NCI-H748 (cell line): ENCODE measurements around the gene RPS6KA4.
A peak's percentile ranks its signal among the peaks of the same experiment; 100 is the strongest.

Experiments used
- DNase-seq: peaks from one replicate; lab custom pipeline; 2025; ENCODE audit not compliant: unreplicated experiment; lab: John Stamatoyannopoulos, UW

Gene RPS6KA4

DNA sequence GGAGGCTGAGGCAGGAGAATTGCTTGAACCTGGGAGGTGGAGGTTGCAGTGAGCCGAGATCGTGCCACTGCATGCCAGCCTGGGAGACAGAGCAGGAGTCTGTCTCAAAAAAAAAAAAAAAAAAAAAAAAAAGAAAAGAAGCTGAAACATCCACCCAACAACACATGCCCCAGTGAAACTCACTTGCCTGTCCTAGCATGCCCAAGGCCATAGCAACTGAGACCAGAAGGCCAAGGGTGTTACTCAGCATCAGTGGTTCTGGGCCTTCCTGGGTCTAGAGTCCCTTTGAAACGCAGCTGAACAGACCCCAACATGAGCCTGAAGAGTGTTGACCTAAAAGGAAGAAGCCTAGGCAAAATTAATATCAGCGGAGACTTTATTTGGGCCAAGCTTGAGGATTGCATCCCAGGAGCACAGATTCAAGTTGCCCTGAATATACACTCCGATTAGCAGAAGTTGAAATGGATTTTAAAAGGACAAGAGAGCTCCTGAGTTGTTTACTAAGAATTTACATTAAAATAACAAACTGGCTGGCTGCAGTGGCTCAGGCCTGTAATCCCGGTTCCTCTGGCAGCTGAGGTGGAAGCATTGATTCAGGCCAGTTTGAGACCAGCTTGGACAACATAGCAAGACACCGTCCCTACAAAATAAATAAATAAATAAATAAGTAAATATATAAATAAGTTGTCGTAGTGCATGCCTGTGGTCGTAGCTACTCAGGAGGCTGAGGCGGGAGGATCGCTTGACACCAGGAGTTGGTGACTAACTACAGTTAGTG, 34.1 kb upstream of the RPS6KA4 start:
- DNase-seq = no peak

DNA sequence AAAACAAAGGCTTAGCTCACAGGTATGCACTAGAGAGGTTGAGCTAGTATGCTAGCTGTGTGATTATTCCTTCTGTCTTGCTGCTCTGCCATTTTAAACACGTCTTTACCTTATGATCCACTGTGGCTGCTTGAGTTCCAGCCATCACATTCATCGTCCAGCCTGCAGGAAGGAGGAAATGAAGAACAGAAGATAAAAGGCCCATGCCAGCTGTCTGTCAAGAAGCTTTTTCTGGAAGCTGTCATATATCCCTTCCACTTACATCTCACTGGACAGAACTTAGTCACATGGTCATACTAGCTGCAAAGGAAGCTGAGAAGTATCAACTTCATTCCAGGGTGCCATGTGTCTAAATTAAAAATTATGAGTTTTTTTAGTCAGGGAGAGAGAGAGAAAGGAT, 31.6 kb upstream of the RPS6KA4 start:
- DNase-seq = no peak

DNA sequence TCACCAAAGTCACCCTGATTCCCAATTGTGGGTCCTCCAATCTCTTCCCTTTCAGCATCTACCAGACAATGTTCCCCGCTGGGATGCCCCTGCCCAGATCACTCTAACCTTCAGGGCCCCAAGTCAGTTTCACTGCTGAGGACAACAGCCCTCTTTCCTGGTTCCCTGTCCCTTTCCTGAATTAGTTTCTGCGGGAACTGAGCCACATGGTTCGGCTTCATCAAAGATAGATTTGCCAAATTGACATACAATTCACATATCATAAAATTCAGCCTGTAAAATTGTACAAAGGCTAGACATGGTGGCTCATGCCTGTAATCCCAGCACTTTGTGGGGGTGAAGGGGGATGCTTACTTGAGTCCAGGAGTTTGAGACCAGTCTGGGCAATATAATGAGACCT, 31.0 kb upstream of the RPS6KA4 start:
- DNase-seq = no peak

DNA sequence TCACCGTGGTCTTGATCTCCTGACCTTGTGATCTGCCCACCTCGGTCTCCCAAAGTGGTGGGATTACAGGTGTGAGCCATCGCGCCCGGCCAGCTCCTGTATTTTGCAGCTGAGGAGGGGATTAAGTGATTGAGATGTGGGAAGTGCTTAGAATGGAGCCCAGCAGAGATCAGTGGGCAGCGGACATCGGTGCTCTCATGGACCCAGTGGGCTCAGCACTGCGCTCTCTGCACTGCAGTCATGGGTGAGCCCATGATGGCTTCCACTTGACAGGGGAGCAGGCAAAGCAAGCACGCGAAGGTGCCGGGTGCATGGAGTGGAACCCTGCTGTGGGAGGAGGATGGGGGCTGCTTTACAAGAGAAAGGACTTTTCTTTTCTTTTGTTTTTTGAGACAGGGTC, 28.1 kb upstream of the RPS6KA4 start:
- no peak for DNase-seq

DNA sequence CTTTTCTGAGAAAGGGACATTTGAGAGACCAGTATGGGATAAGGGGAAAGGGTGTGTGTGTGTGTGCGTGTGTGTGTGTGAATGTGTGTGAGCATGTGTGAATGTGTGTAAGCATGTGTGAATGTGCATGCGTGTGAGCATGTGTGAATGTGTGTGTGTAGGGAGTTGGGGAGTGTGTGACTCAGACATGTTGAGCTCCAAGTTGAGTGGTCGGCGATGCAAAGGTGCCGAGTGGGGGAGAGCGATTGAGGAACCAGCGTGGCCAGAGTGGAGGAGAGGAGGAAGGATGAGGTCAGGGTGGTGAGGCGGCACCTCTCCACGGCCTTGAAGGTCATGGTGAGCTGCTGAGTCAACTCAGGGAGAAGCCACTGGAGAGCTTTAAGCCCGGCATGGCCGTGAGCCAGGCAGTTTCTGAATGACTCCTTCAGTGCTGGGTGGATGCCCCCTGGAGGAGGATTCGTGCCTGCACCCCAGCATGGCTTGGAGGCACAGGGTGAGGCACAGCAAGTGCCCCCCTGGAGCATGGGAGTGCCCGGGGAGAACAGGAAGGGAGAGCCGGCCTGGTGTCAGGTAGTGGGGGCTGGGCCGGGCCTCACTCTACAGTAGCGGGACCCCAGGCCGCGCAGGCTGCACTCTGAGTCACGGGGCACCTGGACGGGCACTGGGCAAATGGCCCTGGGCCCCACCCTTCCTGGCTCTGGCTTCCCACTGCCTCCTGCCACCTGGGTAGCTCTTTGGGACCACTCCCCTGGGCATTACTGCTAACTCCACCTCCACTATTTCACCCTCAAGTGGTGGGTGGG, 27.2 kb upstream of the RPS6KA4 start:
- DNase-seq = peak; percentile 11

DNA sequence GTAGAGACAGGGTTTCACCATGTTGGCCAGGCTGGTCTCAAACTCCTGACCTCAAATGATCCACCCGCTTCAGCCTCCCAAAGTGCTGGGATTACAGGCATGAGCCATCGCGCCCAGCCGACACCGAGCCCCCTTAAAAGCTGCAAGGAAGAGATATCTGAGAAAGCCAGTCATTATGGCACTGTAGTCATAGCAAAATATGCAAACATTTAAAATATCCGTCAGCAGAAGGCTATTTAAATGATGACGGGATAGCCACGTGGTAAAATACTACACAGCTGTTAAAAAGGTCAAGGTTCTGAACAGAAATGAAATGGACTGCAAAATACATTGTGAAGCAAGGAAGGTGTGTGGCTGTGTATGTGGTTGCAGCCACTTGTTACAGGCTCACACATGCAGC, 25.4 kb upstream of the RPS6KA4 start:
- no peak for DNase-seq

DNA sequence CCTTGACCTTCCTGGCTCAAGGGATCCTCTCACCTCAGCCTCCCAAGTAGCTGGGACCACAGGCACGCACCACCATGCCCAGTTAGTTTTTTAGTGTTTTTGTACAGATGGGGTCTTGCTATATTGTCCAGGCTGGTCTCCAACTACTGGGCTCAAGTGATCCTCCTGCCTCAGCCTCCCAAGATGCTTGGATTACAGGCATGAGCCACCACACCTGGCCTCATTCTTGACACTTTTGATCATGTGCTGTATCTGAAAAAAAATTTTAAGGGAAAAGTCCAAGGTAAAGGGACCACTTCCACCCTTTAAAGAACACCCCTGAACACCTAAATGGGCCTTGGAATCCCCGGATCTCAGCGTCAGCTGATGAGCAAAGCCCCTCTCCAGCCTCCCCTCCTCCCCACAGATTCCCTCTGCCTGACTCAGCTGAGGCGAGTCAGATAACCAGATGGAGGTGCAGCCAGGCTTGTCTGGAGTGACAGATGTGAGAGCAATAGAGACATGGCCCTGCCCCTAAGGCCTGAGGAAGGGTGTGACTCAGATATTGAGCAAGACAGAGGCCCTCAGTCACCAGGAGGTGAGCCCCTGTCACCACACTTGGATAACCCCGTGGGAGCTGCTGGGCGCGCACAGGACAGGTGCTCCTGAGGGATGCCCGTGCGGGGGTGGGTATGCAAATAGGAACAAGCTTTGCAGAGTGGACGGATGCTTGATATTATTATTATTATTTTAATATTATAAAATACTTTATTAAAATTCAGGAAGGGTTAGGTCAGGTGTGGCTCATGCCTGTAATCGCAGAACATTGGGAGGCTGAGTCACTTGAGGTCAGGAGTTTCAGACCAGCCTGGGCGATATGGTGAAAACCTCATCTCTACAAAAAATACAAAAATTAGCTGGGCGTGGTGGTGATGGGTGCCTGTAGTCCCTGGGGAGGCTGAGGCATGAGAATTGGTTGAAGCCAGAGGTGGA, 23.9 kb upstream of the RPS6KA4 start:
- DNase-seq = no peak

DNA sequence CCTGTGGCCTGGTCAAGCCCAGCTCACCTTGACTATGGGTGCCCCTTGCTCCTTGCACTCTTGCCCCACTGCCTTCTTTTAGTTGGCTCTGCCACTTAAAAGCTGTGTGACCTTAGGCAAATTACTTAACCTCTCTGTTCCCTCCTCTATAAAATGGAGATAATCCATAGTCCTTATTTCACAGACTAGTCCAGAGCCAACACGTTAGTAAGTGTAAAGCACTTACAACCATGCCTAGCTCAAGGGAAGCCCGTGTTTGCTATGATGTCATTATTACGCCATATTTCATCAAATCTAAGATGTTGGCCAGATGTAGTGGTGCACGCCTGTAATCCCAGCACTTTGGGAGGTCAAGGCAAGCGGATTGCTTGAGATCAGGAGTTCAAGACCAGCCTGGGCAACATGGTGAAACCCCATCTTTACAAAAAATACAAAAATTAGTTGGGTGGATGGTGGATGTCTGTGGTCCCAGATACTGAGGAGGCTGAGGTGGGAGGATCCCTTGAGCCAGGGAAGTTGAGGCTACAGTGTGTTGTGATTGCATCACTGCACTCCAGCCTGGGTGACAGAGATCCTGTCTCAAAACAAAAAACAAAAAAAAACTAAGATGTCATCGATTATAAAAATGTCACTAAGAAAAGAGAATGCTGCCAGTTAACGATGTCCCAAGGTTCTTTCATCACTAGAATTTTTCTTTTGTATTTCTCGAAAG, 21.3 kb upstream of the RPS6KA4 start:
- no peak for DNase-seq

DNA sequence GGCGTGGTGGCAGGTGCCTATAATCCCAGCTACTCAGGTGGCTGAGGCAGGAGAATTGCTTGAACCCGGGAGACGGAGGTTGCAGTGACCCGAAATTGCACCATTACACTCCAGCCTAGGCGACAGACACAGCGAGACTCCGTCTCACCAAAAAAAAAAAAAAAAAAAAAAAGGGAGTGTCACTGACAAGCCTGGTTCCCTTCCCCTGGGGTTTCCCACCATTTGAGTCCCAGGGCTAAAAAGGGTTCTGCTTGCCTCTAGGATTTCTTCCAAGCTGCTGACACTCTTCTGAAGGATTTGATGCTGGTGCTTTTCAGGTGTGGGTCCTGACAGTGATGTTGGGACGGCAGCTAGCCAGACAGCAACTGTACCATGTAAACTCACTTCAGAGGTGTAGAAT, 20.2 kb upstream of the RPS6KA4 start:
- no peak for DNase-seq

DNA sequence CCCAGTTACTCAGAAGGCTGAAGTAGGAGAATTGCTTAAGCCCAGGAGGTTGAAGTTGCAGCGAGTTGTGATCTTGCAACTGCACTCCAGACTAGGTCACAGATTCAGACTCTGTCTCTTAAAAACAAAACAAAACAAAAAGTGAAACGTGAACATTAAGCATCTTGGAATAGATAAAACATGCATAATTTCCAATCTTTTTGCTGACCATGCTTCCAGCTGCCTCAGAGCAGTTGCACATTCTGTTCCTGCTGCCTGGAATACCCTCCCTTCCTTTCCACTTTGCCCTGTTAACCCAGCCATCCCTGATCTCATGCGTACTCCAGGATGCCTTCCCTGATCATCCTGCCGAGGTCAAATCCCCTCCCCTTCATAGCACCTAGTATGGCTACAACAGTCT, 19.7 kb upstream of the RPS6KA4 start:
- no peak for DNase-seq

DNA sequence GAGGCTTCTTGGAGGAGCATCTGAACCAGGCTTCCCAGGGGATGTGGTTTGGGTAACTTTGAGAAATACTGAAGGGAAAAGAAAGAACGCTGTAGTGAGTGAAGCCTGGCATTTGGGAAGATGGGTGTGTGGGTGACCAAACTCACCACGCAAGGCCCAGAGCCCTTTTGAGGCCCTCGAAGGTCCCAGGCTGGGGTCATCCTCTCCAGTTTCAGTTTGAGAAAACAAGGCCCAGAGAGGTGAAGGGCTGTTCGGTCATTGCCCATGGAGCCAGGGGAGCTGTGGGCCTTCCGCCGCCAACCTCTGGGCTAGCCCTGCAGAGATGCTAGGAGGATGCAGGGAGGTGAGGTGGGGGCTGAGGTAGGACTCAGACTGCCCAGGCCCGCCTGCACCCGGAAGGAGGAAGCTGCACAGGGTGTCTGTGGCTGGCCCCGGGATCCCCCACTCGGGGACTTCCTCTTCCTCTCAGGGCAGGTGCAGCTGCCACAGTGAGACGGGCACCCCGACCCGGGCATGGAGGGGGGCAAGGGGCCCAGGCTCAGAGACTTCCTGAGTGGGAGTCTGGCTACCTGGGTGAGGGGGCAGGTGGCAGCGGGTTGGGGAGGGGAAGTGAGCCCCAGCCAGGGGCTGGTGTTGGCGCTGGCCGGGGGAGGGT, 19.1 kb upstream of the RPS6KA4 start, which contains the start of gene CCDC88B:
Gene CCDC88B (plus strand): TSS at position 451 of the 655 bp plus-strand sequence. CDS start 63 bp downstream, at position 514.
- no peak for DNase-seq

DNA sequence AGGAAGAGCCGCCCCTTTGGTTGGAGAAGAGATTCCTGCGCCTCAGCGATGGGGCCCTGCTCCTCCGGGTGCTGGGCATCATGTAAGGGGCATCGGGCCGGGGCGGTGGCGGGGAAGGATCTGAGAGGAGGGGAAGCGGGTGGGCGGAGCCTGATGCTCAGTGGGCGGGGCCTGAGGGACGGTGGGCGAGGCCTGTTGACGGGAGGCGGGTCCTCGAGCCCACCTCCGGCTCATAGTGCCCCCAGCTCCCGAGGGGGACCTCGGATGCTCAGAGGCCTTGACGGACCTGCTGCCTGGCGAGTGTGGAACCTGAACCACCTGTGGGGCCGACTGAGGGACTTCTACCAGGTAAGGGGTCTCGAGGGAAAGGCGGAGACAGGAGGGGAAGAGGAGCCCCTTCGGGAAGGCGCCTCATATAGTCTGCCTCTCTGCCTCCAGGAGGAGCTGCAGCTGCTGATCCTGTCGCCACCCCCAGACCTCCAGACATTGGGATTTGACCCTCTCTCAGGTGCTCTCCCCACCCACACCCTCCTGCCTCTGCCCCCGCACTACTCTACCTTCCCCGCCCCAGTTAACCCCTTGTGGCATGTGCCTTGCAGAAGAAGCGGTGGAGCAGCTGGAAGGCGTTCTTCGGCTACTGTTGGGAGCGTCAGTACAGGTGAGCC, 18.2 kb upstream of the RPS6KA4 start:
- no peak for DNase-seq

DNA sequence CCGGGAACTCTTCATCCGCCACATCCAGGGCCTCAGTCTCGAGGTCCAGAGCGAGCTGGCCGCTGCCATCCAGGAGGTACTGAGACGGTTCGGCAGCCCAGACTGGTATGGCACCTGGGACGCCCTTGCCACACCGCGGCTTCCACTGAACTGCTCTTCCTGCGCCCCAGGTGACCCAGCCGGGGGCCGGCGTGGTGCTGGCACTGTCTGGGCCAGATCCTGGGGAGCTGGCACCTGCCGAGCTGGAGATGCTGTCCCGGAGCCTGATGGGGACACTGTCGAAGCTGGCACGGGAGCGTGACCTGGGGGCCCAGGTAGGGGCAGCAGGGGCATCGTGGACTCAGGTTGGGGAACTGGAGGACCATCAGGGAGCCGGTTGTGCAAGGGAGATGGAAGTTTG, 17.5 kb upstream of the RPS6KA4 start:
- no peak for DNase-seq

DNA sequence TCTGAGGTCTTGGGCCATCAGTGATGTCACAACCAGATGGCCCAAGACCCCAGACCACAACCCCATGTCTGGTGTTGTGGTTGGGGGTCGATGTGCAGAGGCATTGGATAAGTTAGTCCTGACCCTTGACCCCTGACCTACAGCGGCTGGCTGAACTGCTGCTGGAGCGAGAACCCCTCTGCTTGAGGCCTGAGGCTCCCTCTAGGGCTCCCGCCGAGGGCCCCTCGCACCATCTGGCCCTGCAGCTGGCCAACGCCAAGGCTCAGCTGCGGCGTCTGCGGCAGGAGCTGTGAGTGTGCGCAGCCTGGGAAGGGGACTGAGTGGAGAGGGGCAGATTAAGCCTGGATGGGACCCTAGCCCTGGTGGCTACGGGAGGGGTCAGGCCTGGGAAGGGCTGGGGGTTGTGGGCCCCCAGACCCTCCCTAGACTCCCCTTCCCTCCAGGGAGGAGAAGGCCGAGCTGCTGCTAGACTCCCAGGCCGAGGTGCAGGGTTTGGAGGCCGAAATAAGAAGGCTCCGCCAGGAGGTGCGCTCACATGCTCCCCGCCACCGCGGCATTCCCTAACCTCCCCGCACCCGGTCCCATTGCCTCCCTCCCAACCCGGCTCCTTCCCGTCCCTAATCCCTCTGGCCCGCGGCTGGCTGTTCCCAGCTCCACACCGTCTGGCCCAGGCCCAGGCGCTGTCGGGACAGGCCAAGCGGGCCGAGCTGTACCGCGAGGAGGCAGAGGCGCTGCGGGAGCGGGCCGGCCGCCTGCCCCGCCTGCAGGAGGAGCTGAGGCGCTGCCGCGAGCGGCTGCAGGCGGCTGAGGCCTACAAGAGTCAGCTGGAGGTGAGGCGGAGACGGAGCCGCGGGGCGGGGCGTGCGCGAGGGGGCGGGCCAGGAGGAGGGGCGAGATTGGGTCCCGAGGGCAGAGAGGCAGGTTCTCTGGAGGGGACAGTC, 16.8 kb upstream of the RPS6KA4 start:
- DNase-seq = peak; percentile 58

DNA sequence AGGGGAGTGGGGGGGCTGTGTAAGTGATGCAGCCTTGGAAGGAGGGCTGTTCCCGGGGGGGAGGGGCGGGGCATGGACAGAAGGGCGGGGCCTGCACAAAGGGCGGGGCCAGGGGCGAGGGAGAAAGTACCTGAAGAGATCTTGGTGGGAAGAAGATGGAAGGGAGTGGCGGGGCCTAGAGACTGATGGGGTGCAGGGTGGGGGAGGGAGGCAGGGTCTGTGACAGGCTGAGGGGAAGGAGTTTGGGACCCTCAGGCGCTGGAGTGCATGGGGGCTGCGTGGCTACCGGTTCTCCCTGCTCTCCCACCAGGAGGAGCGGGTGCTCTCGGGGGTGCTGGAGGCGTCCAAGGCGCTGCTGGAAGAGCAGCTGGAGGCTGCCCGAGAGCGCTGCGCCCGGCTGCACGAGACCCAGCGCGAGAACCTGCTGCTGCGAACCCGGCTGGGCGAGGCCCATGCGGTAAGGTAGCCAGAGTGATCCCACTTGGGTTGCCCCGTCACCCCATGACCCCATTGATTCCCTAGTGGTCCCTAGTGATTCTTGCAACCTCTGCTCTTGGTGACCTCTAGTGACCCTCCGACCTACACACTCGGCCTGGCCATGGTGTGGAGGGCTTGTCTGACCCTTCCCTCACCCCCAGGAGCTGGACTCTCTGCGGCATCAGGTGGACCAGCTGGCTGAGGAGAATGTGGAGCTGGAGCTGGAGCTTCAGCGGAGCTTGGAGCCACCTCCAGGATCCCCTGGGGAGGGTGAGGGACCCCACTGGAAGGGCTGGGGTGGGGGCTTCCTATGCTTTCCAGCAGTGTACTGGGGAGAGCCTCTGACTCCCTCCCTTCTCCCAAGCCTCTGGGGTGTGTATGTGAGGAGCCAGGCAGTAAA, 15.9 kb upstream of the RPS6KA4 start:
- no peak for DNase-seq

DNA sequence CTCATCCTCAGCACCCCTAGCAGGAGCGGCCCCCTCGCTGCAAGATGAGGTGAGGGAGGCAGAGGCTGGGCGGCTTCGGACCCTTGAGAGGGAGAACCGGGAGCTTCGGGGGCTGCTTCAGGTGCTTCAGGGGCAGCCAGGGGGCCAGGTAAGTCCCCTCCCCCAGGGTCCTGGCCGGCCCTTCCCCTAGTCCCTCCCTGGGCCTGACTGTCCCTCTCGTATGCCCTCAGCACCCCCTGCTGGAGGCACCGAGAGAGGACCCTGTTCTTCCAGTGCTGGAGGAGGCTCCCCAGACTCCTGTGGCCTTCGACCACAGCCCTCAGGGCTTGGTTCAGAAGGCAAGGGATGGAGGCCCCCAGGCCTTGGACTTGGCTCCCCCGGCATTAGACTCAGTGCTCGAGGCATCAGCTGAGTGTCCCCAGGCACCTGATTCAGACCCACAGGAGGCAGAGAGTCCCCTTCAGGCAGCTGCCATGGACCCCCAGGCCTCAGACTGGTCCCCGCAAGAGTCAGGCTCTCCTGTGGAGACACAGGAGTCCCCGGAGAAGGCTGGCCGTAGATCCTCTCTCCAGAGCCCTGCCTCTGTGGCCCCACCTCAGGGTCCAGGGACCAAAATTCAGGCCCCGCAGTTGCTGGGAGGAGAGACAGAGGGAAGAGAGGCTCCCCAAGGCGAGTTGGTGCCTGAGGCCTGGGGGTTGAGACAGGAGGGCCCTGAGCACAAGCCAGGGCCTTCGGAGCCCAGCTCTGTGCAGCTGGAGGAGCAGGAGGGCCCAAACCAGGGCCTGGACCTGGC, 15.0 kb upstream of the RPS6KA4 start:
- peak; percentile 25 for DNase-seq

DNA sequence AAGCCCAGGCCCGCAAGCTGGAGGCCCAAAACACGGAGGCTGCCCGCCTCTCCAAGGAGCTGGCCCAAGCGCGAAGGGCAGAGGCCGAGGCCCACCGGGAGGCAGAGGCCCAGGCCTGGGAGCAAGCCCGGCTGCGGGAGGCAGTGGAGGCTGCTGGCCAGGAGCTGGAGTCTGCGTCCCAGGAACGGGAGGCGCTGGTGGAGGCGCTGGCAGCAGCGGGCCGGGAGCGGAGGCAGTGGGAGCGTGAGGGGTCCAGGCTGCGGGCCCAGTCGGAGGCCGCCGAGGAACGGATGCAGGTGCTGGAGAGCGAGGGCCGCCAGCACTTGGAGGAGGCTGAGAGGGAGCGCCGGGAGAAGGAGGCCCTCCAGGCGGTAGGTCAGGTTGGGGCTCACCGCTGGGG, 14.2 kb upstream of the RPS6KA4 start:
- DNase-seq = no peak
